ENCODE measurements around the gene ELMOD2.

GRCh38 chr4:140575489-140575888 lies 51.5 kb downstream of the ELMOD2 start:
- TF ChIP-seq CTCF (IDR thresholded peaks at IDR 0.05; ENCODE audit: borderline replicate concordance, extremely low read depth, low read length, poor library complexity, severe bottlenecking) (no peak), EZH2 (IDR thresholded peaks at IDR 0.05; ENCODE audit: borderline replicate concordance, low read depth, low read length, severe bottlenecking) (no peak)

Data from DND-41 (cell line).